B cell (primary cell): ENCODE measurements around the gene HCFC2.
A peak's percentile ranks its signal among the peaks of the same experiment; 100 is the strongest.

ENCODE experiments used
- CTCF ChIP-seq: fragments of 200-600 bp; IDR thresholded peaks from one replicate; pipeline ENCODE4 v1.8.0; 2022; ENCODE audit warnings: antibody characterized with exemption, mild to moderate bottlenecking
- EZH2 ChIP-seq: IDR thresholded peaks from 2 replicates; pipeline ENCODE4 v1.6.1; 2012; ENCODE audit warnings: borderline replicate concordance, low read depth, mild to moderate bottlenecking, moderate library complexity, low read length; ENCODE audit not compliant: insufficient read depth, poor library complexity, severe bottlenecking

GRCh38 chr12:104057771-104058197 lies 6.5 kb upstream of the HCFC2 start:
- TF ChIP-seq CTCF = peak; percentile 67
- TF ChIP-seq EZH2 = no peak
